Vagina (tissue), 2 donors: Measurements from ENCODE around the gene PLEKHG4B.

Experiments
- CTCF ChIP-seq, 3 experiments: fragments of 450-650 bp in 2 of 3; fragments of 200-600 bp in 1 of 3; sonication (generic) in 1 of 3; IDR thresholded peaks; one replicate each; pipeline ENCODE4 v1.5.1; 2017 to 2019; ENCODE audit warnings: antibody characterized with exemption in 3 of 3, mild to moderate bottlenecking in 2 of 3, moderate library complexity in 2 of 3
- POLR2A ChIP-seq, 2 donors: fragments of 450-650 bp; IDR thresholded peaks; one replicate each; pipeline ENCODE4 v1.6.1; 2017; ENCODE audit warnings: antibody characterized with exemption in 2 of 2, mild to moderate bottlenecking in 2 of 2, moderate library complexity in 2 of 2
- POLR2AphosphoS5 ChIP-seq, 2 donors: sonication (generic); formaldehyde crosslinking; IDR thresholded peaks; one replicate each; pipeline ENCODE4 v1.9.0; 2017; ENCODE audit warnings: antibody characterized with exemption in 2 of 2, mild to moderate bottlenecking in 2 of 2, low read depth in 1 of 2; ENCODE audit not compliant: insufficient read depth in 1 of 2

DNA sequence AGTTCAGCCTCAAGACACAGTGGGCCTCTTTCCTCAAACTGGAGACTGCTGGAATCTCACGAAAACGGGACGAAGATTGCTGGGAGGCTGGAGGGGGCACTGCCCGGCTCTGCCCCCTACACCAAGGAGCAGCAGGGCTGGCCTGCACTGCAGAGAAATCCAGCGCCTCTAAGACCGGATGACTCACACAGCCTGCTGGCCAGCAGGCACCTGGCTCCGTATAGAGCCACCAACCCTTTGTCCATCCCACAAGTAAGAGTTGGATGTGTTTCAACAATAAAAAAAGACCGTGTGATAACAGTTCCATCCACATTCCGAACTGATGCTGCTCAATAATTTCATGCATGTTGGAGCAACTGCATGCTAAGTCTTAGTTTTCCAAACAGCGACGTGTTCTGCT, 114.4 kb downstream of the PLEKHG4B start:
- TF ChIP-seq POLR2AphosphoS5 (IDR thresholded peaks at IDR 0.05; ENCODE audit: insufficient read depth in 1 of 2, low read depth in 1 of 2) (no peak), POLR2A (IDR thresholded peaks at IDR 0.05) (no peak), CTCF (IDR thresholded peaks at IDR 0.05) (no peak)
